DMS53 treated with DMSO at 0.1 percent for 48 hours (cell line): ENCODE results near the gene CLVS2.

Experiments
- DNase-seq: peaks from one replicate; lab custom pipeline; 2025; ENCODE audit not compliant: unreplicated experiment; lab: John Stamatoyannopoulos, UW

The CLVS2 gene

GRCh38 chr6:123118811-123119210 is 122.8 kb downstream of the CLVS2 start:
- DNase-seq, result peak; percentile 76
